ENCODE data around the gene LY6G5B. TPM values are rescaled to one million over a fixed set of nuclear protein-coding genes. Genes with fewer than 3 reads are reported as not detected.
"Not testable (repeated sequence)": the region's sequence is repeated elsewhere in the genome, so short reads cannot be mapped to it uniquely, and the experiment has no call there.

The LY6G5B gene
- total RNA-seq, 1 donor from 2014 or later: 32.8 TPM

DNA sequence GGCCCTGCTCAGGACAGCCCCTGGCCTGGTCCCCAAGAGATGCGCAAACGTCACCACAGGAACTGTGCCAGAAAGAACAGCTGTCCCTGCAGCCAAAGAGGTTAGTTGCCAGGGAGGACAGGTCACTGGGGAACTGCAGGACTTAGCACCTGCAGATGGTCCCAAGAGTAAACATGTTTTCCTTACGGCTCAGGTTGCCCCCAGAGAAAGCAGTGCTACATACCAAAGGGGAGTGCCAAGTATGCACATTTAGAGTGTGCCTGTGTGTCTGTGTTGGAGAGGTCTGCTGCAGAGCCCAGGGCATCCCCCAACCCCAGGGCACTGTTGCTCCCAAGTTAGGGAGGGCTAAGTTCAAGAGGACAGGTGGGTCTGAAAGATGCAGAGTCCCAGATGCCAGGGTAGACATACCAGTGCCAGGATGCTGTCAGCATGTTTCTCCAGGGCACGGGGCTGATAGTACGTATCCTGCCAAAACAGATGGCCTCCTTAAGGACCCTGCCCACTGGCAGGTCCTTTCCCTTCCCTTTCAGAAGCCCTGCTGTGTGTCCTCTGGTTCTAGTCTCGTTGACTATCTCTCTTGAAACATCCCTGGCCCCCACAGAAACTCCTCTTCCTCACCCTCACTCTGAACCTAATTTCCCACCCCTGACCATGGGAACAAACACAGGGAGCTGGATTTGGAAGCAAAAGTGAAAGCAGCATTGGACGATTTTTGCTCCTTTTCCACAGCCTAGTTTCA, 32.1 kb downstream of the LY6G5B start:
- no peak for DNase-seq
- peak overlapping the region; percentile 98 for H3K4me3 Mint-ChIP-seq
- H3K27me3 Mint-ChIP-seq: no peaks in the 10 kb centered on the region
- intact Hi-C loops (cut with micrococcal nuclease): loop anchor here (2.0 kb wide), 2 partner anchors 21 to 25 kb away; partner anchors contain the start of gene LY6G5C
- no peaks in the 10 kb centered on the region for H3K9me3 Mint-ChIP-seq
- peak overlapping the region; percentile 99 for H3K27ac Mint-ChIP-seq
- H3K4me1 Mint-ChIP-seq: peaks cover 30% of the 10 kb centered on the region
- peaks cover 17% of the 10 kb centered on the region for H3K36me3 Mint-ChIP-seq (ENCODE audit: low read depth)

DNA sequence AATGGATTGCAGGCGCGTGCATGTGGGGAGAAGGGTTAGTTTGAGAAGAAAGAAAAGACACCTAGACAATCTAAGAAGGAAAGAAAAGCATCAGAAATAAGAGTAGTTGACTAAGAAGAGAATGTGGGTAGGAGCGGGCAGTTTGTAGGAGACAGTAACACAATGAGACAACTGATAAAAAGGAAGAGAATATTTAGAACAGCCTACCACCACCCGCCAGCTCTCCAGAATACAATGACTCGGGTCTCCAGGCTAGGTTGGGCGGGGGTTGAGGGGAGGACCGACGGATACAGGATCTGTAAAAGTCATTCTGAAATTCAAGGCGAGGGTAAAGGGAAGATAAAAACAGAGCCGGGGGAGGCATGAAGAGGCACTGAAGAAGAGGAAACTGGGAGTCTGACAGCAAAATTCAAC, 32.6 kb downstream of the LY6G5B start:
- DNase-seq: no peak
- Mint-ChIP-seq H3K27ac (peak overlapping the region; percentile 99), H3K36me3 (ENCODE audit: low read depth) (peaks cover 14% of the 10 kb centered on the region), H3K4me3 (peak overlapping the region; percentile 98), H3K9me3 (no peaks in the 10 kb centered on the region), H3K27me3 (no peaks in the 10 kb centered on the region), H3K4me1 (peaks cover 28% of the 10 kb centered on the region)
- intact Hi-C loops (cut with micrococcal nuclease): loop anchor here (2.0 kb wide), 2 partner anchors 22 to 24 kb away; partner anchors contain the start of gene LY6G5C

DNA sequence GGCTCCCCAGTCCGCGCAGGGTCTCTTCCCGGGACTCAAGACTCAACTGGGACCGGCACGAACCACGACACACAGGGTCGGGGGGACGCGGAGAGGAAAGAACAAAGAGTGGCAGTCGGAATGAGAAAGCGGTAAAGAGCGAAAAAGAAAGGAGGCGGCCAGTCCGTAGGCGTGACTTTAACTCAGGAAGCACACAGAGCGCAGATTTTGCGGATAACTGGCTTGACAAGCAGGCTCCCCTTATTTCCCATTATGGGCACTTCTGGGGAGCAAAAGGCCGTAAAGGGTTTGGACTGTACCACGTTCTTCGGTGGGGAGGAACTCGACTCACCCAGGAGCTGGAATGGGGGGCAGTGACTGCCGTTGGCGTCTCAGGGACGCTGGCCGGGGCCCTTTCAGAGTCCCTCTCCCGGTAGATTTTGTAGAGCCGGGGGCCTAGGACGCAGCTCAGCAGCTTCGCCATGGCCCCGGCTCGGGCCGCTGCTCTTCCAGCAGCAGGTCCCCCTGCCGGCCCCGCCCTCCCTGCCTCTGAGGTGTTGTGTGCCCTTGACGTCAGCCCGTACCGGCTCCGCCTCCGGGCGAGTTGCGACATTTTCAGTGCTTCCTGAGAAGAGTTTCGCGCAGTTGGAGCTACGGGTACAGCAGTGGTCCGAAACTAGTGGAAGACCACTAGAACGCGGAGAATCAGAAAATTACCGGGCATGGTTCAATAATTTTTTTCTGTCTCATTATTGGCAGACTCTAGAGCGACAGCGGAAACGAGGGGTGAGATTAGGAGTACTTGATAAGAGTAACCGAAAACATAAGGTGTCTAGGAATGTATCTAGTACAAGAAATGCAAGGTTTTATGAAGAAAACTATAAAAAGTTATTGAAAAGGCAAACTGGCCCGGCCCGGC, 33.3 kb downstream of the LY6G5B start, which contains the start of gene ABHD16A:
TSS of gene ABHD16A (minus strand) at position 506 of the 898 bp plus-strand sequence. CDS start at position 463, 43 bp downstream.
- intact Hi-C loops (cut with micrococcal nuclease): loop anchor here (1.0 to 2.0 kb wide), 5 partner anchors 22 to 160 kb away; partner anchors contain the start of genes CLIC1 and LY6G5C
- peak within 1 kb of the TSS; percentile 99 for H3K27ac Mint-ChIP-seq
- DNase-seq: peak; percentile 99
- H3K27me3 Mint-ChIP-seq: no peaks in the 10 kb centered on the region
- H3K4me3 Mint-ChIP-seq: peak within 1 kb of the TSS; percentile 98
- H3K4me1 Mint-ChIP-seq: peaks cover 23% of the 10 kb centered on the region
- peaks cover 10% of the 10 kb centered on the region for H3K36me3 Mint-ChIP-seq (ENCODE audit: low read depth)
- H3K9me3 Mint-ChIP-seq: no peaks in the 10 kb centered on the region

- H3K27me3 Mint-ChIP-seq: no peaks in the 10 kb centered on the region
- intact Hi-C loops (cut with micrococcal nuclease): no loop called here
- H3K27ac Mint-ChIP-seq: no peak overlapping the region
- DNase-seq: no peak
- H3K4me1 Mint-ChIP-seq: peaks cover 23% of the 10 kb centered on the region
- no peak overlapping the region for H3K4me3 Mint-ChIP-seq
- H3K36me3 Mint-ChIP-seq (ENCODE audit: low read depth): peaks cover 5% of the 10 kb centered on the region
- no peaks in the 10 kb centered on the region for H3K9me3 Mint-ChIP-seq
Observed at GRCh38 chr6:31705931-31706330, 36.2 kb downstream of the LY6G5B start.

GRCh38 chr6:31706599-31706998, 36.8 kb downstream of the LY6G5B start, which contains the start of gene LY6G6F:
Gene LY6G6F (plus strand): TSS chr6:31706866. CDS start chr6:31706907, 41 bp downstream.
- intact Hi-C loops (cut with micrococcal nuclease): no loop called here
- DNase-seq: peak; percentile 56
- Mint-ChIP-seq H3K4me1 (peaks cover 22% of the 10 kb centered on the region), H3K27ac (no peak within 1 kb of the TSS), H3K27me3 (no peaks in the 10 kb centered on the region), H3K9me3 (no peaks in the 10 kb centered on the region), H3K36me3 (ENCODE audit: low read depth) (peaks cover 5% of the 10 kb centered on the region), H3K4me3 (no peak within 1 kb of the TSS)

DNA sequence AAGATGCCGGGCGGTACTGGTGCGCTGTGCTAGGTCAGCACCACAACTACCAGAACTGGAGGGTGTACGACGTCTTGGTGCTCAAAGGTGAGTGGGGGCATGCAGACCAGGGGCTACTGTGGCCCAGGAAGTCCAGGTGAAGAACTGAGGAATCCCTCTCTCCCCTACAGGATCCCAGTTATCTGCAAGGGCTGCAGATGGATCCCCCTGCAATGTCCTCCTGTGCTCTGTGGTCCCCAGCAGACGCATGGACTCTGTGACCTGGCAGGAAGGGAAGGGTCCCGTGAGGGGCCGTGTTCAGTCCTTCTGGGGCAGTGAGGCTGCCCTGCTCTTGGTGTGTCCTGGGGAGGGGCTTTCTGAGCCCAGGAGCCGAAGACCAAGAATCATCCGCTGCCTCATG, 37.9 kb downstream of the LY6G5B start:
- DNase-seq: no peak
- Mint-ChIP-seq H3K27me3 (peaks cover 7% of the 10 kb centered on the region), H3K36me3 (ENCODE audit: low read depth) (peaks cover under 1% of the 10 kb centered on the region), H3K4me3 (no peak overlapping the region), H3K27ac (no peak overlapping the region), H3K9me3 (no peaks in the 10 kb centered on the region), H3K4me1 (peaks cover 21% of the 10 kb centered on the region)
- intact Hi-C loops (cut with micrococcal nuclease): no loop called here

GRCh38 chr6:31708224-31708623, 38.4 kb downstream of the LY6G5B start:
- intact Hi-C loops (cut with micrococcal nuclease): no loop called here
- peaks cover 10% of the 10 kb centered on the region for H3K27me3 Mint-ChIP-seq
- H3K4me1 Mint-ChIP-seq: peaks cover 20% of the 10 kb centered on the region
- H3K27ac Mint-ChIP-seq: no peak overlapping the region
- DNase-seq: no peak
- no peak overlapping the region for H3K4me3 Mint-ChIP-seq
- H3K36me3 Mint-ChIP-seq (ENCODE audit: low read depth): no peaks in the 10 kb centered on the region
- H3K9me3 Mint-ChIP-seq: no peaks in the 10 kb centered on the region

- H3K27ac Mint-ChIP-seq; H3K36me3 Mint-ChIP-seq (ENCODE audit: low read depth); H3K4me3 Mint-ChIP-seq; intact Hi-C loops (cut with micrococcal nuclease); H3K9me3 Mint-ChIP-seq; DNase-seq: not testable (repeated sequence)
- Mint-ChIP-seq H3K27me3 (peaks cover 11% of the 10 kb centered on the region), H3K4me1 (peaks cover 14% of the 10 kb centered on the region)
Observed at GRCh38 chr6:31709157-31709556, 39.4 kb downstream of the LY6G5B start.

DNA sequence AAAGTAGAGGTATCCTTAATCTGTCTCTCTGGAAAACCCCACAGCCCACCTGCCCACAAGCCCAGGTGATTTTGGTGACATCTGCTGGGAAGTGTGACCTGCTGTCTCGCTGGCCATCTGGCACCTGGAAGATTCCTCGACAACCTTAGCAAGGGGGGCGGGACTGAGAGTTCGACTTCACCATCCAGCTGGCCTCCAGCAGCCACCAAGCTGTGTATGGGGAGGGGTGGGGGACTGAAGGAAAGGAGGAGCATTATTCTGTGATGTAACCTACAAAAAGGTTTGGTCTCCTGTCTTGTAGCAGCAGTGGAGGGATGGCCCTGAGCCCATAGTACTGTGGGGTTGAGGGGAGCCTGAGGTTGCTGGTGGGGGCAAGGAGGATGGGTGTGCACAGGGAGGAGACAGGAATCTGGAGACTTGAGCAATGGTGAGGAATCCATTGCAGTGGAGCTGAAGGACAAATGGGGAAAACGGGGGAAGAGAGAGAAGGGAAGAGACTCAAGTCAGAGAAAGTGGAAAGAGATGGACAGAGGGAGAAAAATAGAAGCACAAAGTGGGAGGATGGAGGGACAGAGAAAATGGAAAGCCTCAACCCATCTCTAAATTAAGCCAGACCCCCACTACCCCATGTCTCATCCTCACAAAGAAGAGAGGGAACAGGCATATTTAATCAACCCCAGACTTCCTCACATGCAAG, 40.9 kb downstream of the LY6G5B start:
- Mint-ChIP-seq H3K27ac (no peak overlapping the region), H3K4me3 (no peak overlapping the region), H3K9me3 (no peaks in the 10 kb centered on the region), H3K4me1 (peaks cover 14% of the 10 kb centered on the region), H3K36me3 (ENCODE audit: low read depth) (no peaks in the 10 kb centered on the region), H3K27me3 (peaks cover 11% of the 10 kb centered on the region)
- no peak for DNase-seq
- intact Hi-C loops (cut with micrococcal nuclease): no loop called here

DNA sequence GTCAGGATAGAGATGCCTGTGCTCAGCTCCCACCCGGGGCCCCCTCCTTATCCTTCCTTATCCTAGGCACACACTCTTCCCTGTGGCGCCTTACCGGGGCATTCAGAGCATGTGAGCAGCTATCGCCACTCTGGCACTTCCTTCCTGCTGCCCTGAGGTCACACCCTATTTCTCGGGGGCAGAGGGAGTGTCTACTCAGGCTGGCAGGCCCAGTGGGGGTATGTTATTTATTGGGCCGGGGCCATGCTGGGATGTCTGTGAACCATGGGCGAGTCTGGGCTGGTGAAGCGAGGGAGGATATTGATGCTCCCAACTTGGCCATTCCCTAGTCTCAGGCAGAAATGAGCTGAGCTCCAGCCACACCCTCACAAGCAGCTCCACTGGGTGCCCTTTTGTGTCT, 41.5 kb downstream of the LY6G5B start:
- Mint-ChIP-seq H3K27me3 (peaks cover 11% of the 10 kb centered on the region), H3K4me3 (no peak overlapping the region), H3K27ac (no peak overlapping the region), H3K4me1 (peaks cover 14% of the 10 kb centered on the region), H3K36me3 (ENCODE audit: low read depth) (no peaks in the 10 kb centered on the region), H3K9me3 (no peaks in the 10 kb centered on the region)
- no peak for DNase-seq
- intact Hi-C loops (cut with micrococcal nuclease): no loop called here

DNA sequence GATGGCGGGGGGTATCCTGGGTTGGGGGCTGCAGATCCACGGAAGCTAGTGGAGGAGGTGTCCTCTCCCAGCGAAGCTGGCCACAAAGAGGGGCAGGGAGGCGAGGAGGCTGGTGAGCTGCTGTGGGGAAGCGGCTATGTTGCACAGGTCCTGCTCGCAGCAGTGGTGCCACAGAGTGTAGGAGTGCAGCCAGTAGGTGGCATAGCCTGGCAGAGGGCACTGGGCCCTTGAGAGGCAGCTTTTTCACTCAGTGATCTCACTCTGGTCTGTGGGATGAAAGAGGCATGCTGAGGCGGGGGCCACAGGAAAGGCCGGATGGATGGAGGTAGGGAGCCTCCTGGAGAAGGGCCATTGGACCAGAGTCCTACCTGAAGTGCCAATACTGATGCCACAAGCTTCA, 42.5 kb downstream of the LY6G5B start:
- Mint-ChIP-seq H3K4me3 (no peak overlapping the region), H3K36me3 (ENCODE audit: low read depth) (no peaks in the 10 kb centered on the region), H3K9me3 (no peaks in the 10 kb centered on the region), H3K27ac (no peak overlapping the region), H3K27me3 (peaks cover 11% of the 10 kb centered on the region), H3K4me1 (peaks cover 14% of the 10 kb centered on the region)
- intact Hi-C loops (cut with micrococcal nuclease): no loop called here
- no peak for DNase-seq

GRCh38 chr6:31713465-31713864, 43.7 kb downstream of the LY6G5B start:
- intact Hi-C loops (cut with micrococcal nuclease): no loop called here
- peaks cover 11% of the 10 kb centered on the region for H3K27me3 Mint-ChIP-seq
- H3K9me3 Mint-ChIP-seq: no peaks in the 10 kb centered on the region
- DNase-seq: no peak
- H3K4me3 Mint-ChIP-seq: no peak overlapping the region
- H3K4me1 Mint-ChIP-seq: peaks cover 14% of the 10 kb centered on the region
- H3K36me3 Mint-ChIP-seq (ENCODE audit: low read depth): no peaks in the 10 kb centered on the region
- H3K27ac Mint-ChIP-seq: no peak overlapping the region

DNA sequence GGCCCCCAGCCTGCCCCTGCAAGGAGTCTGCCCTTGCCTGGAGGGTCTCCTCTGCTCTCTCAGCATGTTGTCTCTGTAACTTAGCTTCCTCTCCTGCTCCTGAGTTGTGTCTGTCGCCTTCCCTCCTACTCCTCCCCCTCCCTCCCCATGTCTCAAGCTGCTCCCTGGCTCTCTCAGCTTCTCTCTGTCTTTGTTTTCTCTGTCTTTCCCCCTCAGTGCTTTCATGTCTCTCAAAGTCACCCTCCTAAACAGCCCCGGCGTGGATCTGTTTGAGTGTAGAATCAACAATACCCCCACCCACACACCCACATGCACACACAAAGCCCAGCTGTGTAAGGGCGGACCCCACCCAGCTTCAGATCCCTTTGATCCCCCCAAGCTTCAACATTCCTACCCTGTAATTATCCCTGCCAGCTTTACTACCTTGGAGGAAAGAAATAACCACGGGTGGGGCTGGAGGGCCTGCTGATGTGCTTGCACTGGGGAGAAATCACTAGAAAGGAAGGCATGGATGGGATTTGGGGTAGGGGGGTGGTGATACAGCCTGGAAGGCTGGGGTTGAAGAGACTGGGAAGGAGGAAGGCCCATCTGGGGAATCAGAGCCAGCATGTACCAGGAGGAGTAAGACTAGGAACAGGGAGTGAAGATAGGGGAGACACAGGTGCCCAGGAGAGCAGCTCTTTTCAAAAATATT, 44.4 kb downstream of the LY6G5B start:
- peaks cover 14% of the 10 kb centered on the region for H3K4me1 Mint-ChIP-seq
- H3K9me3 Mint-ChIP-seq: no peaks in the 10 kb centered on the region
- no peak overlapping the region for H3K27ac Mint-ChIP-seq
- intact Hi-C loops (cut with micrococcal nuclease): no loop called here
- peaks cover 11% of the 10 kb centered on the region for H3K27me3 Mint-ChIP-seq
- no peak for DNase-seq
- no peaks in the 10 kb centered on the region for H3K36me3 Mint-ChIP-seq (ENCODE audit: low read depth)
- H3K4me3 Mint-ChIP-seq: no peak overlapping the region
